Measurements from ENCODE around the gene CYFIP1. TPM values are rescaled to one million over a fixed set of nuclear protein-coding genes. Genes with fewer than 3 reads are reported as not detected.
A peak's percentile ranks its signal among the peaks of the same experiment; 100 is the strongest.

The CYFIP1 gene
- polyA plus RNA-seq, 2 of the 4 experiments (the other 2 are of a cell fraction), result 68.2 to 69.4 TPM

DNA sequence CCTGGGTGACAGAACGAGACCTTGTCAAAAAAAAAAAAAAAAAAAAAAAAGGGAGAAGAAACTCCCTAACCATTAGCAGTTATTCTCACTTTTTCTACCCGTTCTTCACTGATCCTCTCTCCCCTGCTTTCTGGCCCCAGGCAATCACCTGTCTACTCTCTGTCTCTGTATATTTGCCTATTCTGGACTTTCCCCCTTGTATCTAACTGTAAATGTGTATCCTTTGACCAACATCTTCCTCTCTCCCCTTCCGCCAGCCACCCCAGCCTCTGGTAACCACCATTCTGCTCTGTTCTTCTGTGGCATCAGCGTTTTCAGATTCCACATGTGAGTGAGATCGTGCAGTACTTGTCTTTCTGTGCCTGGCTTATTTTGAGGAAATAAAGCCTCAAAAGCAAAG, 6.9 kb downstream of the CYFIP1 start:
- DNase-seq (ENCODE audit: low read depth in 1 of 2, low spot score in 1 of 2) (no peak), FAIRE-seq (no peak), ATAC-seq (no peak)
- ChIA-PET POLR2A (no interaction called here), CTCF (no interaction called here)
- Histone ChIP-seq H3K4me1 (peaks cover 6% of the 10 kb centered on the region), H3K9me3 (peaks cover 15% of the 10 kb centered on the region; the same call in 1 of the 3 replicates), H3K27ac (no peak overlapping the region), H3K4me3 (no peak overlapping the region), H3K4me2 (no peak overlapping the region)
- 68% methylated on average over 5 of the region's 5 CpGs for WGBS (ENCODE audit: missing lambda C conversion rate)
- TF ChIP-seq KDM5A (IDR thresholded peaks at IDR 0.05) (no peak), TFCP2L1 (CRISPR knock-in tag; IDR thresholded peaks at IDR 0.05) (no peak), JUN (IDR thresholded peaks at IDR 0.05) (no peak), TP53 (CRISPR knock-in tag; IDR thresholded peaks at IDR 0.05) (no peak), RNF2 (IDR thresholded peaks at IDR 0.05; ENCODE audit: borderline replicate concordance, low read depth) (no peak), RARB (CRISPR knock-in tag; IDR thresholded peaks at IDR 0.05) (no peak), FOXS1 (CRISPR knock-in tag; IDR thresholded peaks at IDR 0.05) (no peak), HOXA7 (CRISPR knock-in tag; IDR thresholded peaks at IDR 0.05) (no peak), REST (IDR thresholded peaks at IDR 0.05) (no peak), ZC3H11A (IDR thresholded peaks at IDR 0.05) (no peak)

- Histone ChIP-seq H3K27ac (no peak overlapping the region), H3K4me2 (no peak overlapping the region), H3K9me3 (peaks cover 15% of the 10 kb centered on the region; the same call in 1 of the 3 replicates), H3K4me3 (no peak overlapping the region), H3K4me1 (peaks cover 16% of the 10 kb centered on the region)
- FAIRE-seq (no peak), ATAC-seq (no peak), DNase-seq (ENCODE audit: low read depth in 1 of 2, low spot score in 1 of 2) (no peak)
- WGBS (ENCODE audit: missing lambda C conversion rate), result 89% methylated on average over 3 of the region's 3 CpGs
- ChIA-PET POLR2A (no interaction called here), CTCF (interaction anchor here (2.0 kb wide), 1 partner anchor 10 kb away, joined by 6 read pairs; the partner anchor contains the start of gene CYFIP1)
- TF ChIP-seq HDAC2 (IDR thresholded peaks at IDR 0.05) (no peak), HOXA7 (CRISPR knock-in tag; IDR thresholded peaks at IDR 0.05) (no peak), RAD21 (conservative IDR thresholded peaks at IDR 0.05 in 1 of 2, IDR thresholded peaks at IDR 0.05 in 1 of 2) (no peak), RCOR1 (IDR thresholded peaks at IDR 0.05; ENCODE audit: low read depth, low read length) (no peak), TFCP2L1 (CRISPR knock-in tag; IDR thresholded peaks at IDR 0.05) (no peak), PBX3 (IDR thresholded peaks at IDR 0.05) (no peak), EHF (CRISPR knock-in tag; IDR thresholded peaks at IDR 0.05) (no peak), KDM5A (IDR thresholded peaks at IDR 0.05) (no peak), HOXB5 (CRISPR knock-in tag; IDR thresholded peaks at IDR 0.05) (no peak), ZC3H11A (IDR thresholded peaks at IDR 0.05) (no peak), JUN (IDR thresholded peaks at IDR 0.05) (no peak), TP53 (CRISPR knock-in tag; IDR thresholded peaks at IDR 0.05) (no peak), PHF8 (IDR thresholded peaks at IDR 0.05; ENCODE audit: borderline replicate concordance, low read depth) (no peak), SREBF2 (IDR thresholded peaks at IDR 0.05) (no peak), HEYL (CRISPR knock-in tag; IDR thresholded peaks at IDR 0.05) (no peak)
Observed at GRCh38 chr15:22969489-22969888, 10.7 kb downstream of the CYFIP1 start.

- ATAC-seq, result peak; percentile 83 to 85; a peak in 5 of 6 replicates
- POLR2A ChIA-PET, result no interaction called here
- peak; percentile 38 to 65 for DNase-seq (ENCODE audit: low read depth in 1 of 2, low spot score in 1 of 2)
Observed at GRCh38 chr15:22968366-22968765, 11.8 kb downstream of the CYFIP1 start.

More at GRCh38 chr15:22968366-22968765, 11.8 kb downstream of the CYFIP1 start:
- FAIRE-seq, result no peak
- H3K4me3 ChIP-seq, result no peak overlapping the region
- H3K4me2 ChIP-seq, result peak overlapping the region; percentile 20
- TF ChIP-seq CHD4 (IDR thresholded peaks at IDR 0.05; ENCODE audit: borderline replicate concordance) (no peak), POLR2AphosphoS2 (conservative IDR thresholded peaks at IDR 0.05; ENCODE audit: low read length) (no peak), FOSL2 (IDR thresholded peaks at IDR 0.05) (no peak), FOSL2 (CRISPR knock-in tag; IDR thresholded peaks at IDR 0.05) (peak; percentile 28; the same call in 1 of the 2 replicates), TP53 (CRISPR knock-in tag; IDR thresholded peaks at IDR 0.05) (no peak), MAFK (IDR thresholded peaks at IDR 0.05; ENCODE audit: partially characterized antibody) (no peak)
- H3K9me3 ChIP-seq, result peaks cover 15% of the 10 kb centered on the region; the same call in 1 of the 3 replicates
- CTCF ChIA-PET, result interaction anchor here (2.0 kb wide), 1 partner anchor 11 kb away, joined by 6 read pairs; the partner anchor contains the start of gene CYFIP1
- peaks cover 20% of the 10 kb centered on the region for H3K4me1 ChIP-seq
- WGBS (ENCODE audit: missing lambda C conversion rate), result 16% methylated on average over 5 of the region's 5 CpGs
- H3K27ac ChIP-seq, result peak overlapping the region in 1 of 2 experiments; percentile 14; a peak in 1 of 6 replicates
